ENCODE results near the gene ZNF367. TPM values are rescaled to one million over a fixed set of nuclear protein-coding genes. Genes with fewer than 3 reads are reported as not detected.

Gene ZNF367
- total and polyA plus RNA-seq, 2 of the 4 experiments (the other 2 are of a cell fraction) = 1.1 to 2.7 TPM

DNA sequence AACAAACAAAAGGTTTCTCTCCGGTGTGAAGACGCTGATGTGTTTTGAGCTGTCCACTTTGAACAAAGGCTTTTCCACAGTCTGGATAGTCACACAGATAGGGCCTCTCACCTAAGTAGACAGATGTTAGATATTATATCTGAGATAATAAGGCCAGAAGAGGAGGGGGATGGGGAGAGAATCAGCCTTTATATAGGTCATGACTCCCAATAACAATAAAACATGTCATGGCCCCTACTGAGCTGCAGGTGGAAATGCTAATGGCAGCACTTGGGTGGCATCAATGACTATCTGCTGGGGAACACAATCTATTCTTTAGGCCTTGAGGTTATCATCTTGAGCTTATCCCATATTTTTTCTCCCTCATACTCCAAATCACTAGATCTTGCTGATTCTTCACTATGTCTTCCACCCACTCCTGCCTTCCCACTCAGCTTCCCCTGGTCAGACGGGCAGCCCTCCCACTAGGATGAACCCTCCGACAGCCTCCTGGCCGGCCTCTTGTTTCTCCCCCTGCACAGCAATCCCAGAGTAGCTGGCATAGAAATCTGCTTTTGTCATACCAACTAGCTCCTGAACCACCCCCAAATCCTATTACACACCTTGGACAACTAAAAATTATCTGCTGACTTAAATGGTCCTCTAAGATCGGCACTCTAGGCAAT is 23.2 kb downstream of the ZNF367 start:
- no peak overlapping the region for H3K27ac ChIP-seq (ENCODE audit: insufficient read depth, low read length)
- dilution Hi-C loops (cut with HindIII; ENCODE audit: low sequenced_read_pairs, unreplicated experiment) = no loop called here
- no peak overlapping the region for H2AFZ ChIP-seq (replicated peaks; ENCODE audit: low read length, poor library complexity)

More for the DNA sequence above, 23.2 kb downstream of the ZNF367 start:
- Histone ChIP-seq H2BK120ac (ENCODE audit: low read depth, low read length) (no peak overlapping the region), H3K4me2 (ENCODE audit: low read depth, low read length) (no peak overlapping the region), H3K36me3 (ENCODE audit: control insufficient read depth, insufficient read depth, low read length) (no peaks in the 10 kb centered on the region; the same call in 1 of the 2 replicates), H3K9me3 (ENCODE audit: control insufficient read depth, insufficient read depth, low read length) (no peaks in the 10 kb centered on the region), H2BK5ac (ENCODE audit: low read depth, low read length, poor library complexity, severe bottlenecking) (no peak overlapping the region), H3K79me1 (ENCODE audit: low read depth in 1 of 2, low read length in 2 of 2) (peaks cover 0 to 39% of the 10 kb centered on the region in 2 experiments; a peak in 2 of 4 replicates), H2BK15ac (ENCODE audit: low read depth, low read length) (no peak overlapping the region), H3K9ac (ENCODE audit: low read depth, low read length) (no peak overlapping the region), H4K8ac (ENCODE audit: low read depth in 2 of 2, low read length in 2 of 2) (no peak overlapping the region), H4K5ac (ENCODE audit: low read depth, low read length) (no peak overlapping the region), H4K91ac (ENCODE audit: insufficient read depth, low read depth, low read length) (no peak overlapping the region), H3K9me1 (ENCODE audit: insufficient read depth, low read length) (peaks cover 3% of the 10 kb centered on the region; the same call in 1 of the 2 replicates), H3K4me3 (ENCODE audit: insufficient read depth, low read depth, low read length) (no peak overlapping the region), H2BK20ac (ENCODE audit: low read depth, low read length) (no peak overlapping the region), H2AK5ac (ENCODE audit: low read depth, low read length) (no peak overlapping the region), H4K20me1 (ENCODE audit: insufficient read depth, low read length) (no peaks in the 10 kb centered on the region), H3K4me1 (ENCODE audit: control insufficient read depth, insufficient read depth, low read length) (peaks cover 5% of the 10 kb centered on the region), H2AK9ac (replicated peaks; ENCODE audit: low read depth, low read length, poor library complexity) (no peak overlapping the region), H3K14ac (replicated peaks; ENCODE audit: low read depth, low read length) (no peak overlapping the region), H3K23ac (ENCODE audit: low read depth, low read length) (no peak overlapping the region), H3K27me3 (ENCODE audit: control insufficient read depth, insufficient read depth, low read length) (no peaks in the 10 kb centered on the region), H3K18ac (ENCODE audit: low read depth, low read length) (no peak overlapping the region), H3K4ac (ENCODE audit: low read depth, low read length) (no peak overlapping the region), H3K56ac (ENCODE audit: extremely low read depth, insufficient read depth, low read length) (no peak overlapping the region)
- BruUV-seq (replicated peaks) = no TSS peak
- intact Hi-C loops (cut with micrococcal nuclease) = no loop called here
- DNase-seq (no peak), ATAC-seq (ENCODE audit: low read depth) (no peak)
- ChIA-PET CTCF (interaction anchor here (0.8 kb wide), 1 partner anchor 55 kb away, joined by 3 read pairs; no protein-coding TSS in a partner anchor), POLR2A (ENCODE audit: unreplicated experiment) (interaction anchor here (0.6 kb wide), 1 partner anchor 134 kb away, joined by 28 read pairs; no protein-coding TSS in a partner anchor)
- TF ChIP-seq, protein P1, sequence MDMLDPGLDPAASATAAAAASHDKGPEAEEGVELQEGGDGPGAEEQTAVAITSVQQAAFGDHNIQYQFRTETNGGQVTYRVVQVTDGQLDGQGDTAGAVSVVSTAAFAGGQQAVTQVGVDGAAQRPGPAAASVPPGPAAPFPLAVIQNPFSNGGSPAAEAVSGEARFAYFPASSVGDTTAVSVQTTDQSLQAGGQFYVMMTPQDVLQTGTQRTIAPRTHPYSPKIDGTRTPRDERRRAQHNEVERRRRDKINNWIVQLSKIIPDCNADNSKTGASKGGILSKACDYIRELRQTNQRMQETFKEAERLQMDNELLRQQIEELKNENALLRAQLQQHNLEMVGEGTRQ (IDR thresholded peaks at IDR 0.05; ENCODE audit: low read depth, low read length) = no peak
- TF ChIP-seq BHLHE40 (IDR thresholded peaks at IDR 0.05; ENCODE audit: low read depth, low read length) = no peak
- TF ChIP-seq FOS (IDR thresholded peaks at IDR 0.05; ENCODE audit: low read depth, low read length) = no peak
- no peak for TF ChIP-seq CHD1 (IDR thresholded peaks at IDR 0.05; ENCODE audit: low read depth, low read length)
- TF ChIP-seq SMC3 (IDR thresholded peaks at IDR 0.05; ENCODE audit: low read depth, low read length) = no peak
- no peak for TF ChIP-seq POLR2A (IDR thresholded peaks at IDR 0.05; ENCODE audit: low read depth, low read length)
- TF ChIP-seq RAD21 (IDR thresholded peaks at IDR 0.05; ENCODE audit: low read length) = no peak
- TF ChIP-seq MXI1 (IDR thresholded peaks at IDR 0.05; ENCODE audit: borderline replicate concordance, low read depth, low read length) = no peak
- TF ChIP-seq, protein P2, sequence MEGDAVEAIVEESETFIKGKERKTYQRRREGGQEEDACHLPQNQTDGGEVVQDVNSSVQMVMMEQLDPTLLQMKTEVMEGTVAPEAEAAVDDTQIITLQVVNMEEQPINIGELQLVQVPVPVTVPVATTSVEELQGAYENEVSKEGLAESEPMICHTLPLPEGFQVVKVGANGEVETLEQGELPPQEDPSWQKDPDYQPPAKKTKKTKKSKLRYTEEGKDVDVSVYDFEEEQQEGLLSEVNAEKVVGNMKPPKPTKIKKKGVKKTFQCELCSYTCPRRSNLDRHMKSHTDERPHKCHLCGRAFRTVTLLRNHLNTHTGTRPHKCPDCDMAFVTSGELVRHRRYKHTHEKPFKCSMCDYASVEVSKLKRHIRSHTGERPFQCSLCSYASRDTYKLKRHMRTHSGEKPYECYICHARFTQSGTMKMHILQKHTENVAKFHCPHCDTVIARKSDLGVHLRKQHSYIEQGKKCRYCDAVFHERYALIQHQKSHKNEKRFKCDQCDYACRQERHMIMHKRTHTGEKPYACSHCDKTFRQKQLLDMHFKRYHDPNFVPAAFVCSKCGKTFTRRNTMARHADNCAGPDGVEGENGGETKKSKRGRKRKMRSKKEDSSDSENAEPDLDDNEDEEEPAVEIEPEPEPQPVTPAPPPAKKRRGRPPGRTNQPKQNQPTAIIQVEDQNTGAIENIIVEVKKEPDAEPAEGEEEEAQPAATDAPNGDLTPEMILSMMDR (conservative IDR thresholded peaks at IDR 0.05; ENCODE audit: low read depth, low read length) = no peak
- no peak for TF ChIP-seq NFE2L2 (IDR thresholded peaks at IDR 0.05; ENCODE audit: low read depth, low read length)
- TF ChIP-seq MAFK (IDR thresholded peaks at IDR 0.05; ENCODE audit: low read depth, low read length) = no peak
- TF ChIP-seq RCOR1 (IDR thresholded peaks at IDR 0.05; ENCODE audit: insufficient replicate concordance, low read length) = no peak
- TF ChIP-seq, protein P3, sequence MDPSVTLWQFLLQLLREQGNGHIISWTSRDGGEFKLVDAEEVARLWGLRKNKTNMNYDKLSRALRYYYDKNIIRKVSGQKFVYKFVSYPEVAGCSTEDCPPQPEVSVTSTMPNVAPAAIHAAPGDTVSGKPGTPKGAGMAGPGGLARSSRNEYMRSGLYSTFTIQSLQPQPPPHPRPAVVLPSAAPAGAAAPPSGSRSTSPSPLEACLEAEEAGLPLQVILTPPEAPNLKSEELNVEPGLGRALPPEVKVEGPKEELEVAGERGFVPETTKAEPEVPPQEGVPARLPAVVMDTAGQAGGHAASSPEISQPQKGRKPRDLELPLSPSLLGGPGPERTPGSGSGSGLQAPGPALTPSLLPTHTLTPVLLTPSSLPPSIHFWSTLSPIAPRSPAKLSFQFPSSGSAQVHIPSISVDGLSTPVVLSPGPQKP (IDR thresholded peaks at IDR 0.05; ENCODE audit: borderline replicate concordance, low read depth, low read length) = no peak
- 94% methylated on average over 3 of the region's 6 CpGs; no CpG with 5 or more reads in 1 of the 2 experiments for WGBS, 2 experiments (ENCODE audit: extremely low coverage in 2 of 2, insufficient read length in 1 of 2)
- in situ Hi-C loops (cut with MboI; ENCODE audit: low sequenced_read_pairs) = loop anchor here (10.0 kb wide), 1 partner anchor 60 kb away; no protein-coding TSS in a partner anchor

All from IMR-90 (cell line).